ENCODE data around the gene ALMS1.
"Not testable (repeated sequence)": the region's sequence is repeated elsewhere in the genome, so short reads cannot be mapped to it uniquely, and the experiment has no call there.

Gene ALMS1

DNA sequence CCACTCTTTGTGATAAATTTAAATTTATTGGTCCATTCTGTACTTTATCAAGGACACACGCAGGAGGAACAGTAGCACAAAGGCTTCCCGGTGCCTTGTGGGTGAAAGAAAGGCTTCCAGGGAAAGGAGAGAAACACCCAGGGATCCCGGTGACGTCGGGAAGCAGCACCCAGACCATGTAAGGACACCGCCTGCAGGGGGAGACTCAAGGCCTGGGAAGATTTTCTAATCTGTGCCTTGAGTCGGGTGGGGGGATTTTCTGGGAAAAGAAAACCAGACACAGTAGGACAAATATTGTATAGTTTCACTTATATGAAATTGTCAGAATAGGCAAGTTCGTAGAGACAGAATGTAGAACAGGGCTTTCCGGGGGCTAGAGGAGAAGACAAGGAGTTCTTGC is 239.0 kb downstream of the ALMS1 start:
- DNase-seq (ENCODE audit: low spot score) = not testable (repeated sequence)

- DNase-seq (ENCODE audit: low spot score) = not testable (repeated sequence)
These were observed 240.6 kb downstream of the ALMS1 start for GRCh38 chr2:73626237-73626636.

- DNase-seq (ENCODE audit: low spot score) = not testable (repeated sequence)
These were observed 242.9 kb downstream of the ALMS1 start for GRCh38 chr2:73628493-73628892.

- peak; percentile 26 for DNase-seq (ENCODE audit: low spot score)
These were observed 245.1 kb downstream of the ALMS1 start for GRCh38 chr2:73630662-73631266.

DNA sequence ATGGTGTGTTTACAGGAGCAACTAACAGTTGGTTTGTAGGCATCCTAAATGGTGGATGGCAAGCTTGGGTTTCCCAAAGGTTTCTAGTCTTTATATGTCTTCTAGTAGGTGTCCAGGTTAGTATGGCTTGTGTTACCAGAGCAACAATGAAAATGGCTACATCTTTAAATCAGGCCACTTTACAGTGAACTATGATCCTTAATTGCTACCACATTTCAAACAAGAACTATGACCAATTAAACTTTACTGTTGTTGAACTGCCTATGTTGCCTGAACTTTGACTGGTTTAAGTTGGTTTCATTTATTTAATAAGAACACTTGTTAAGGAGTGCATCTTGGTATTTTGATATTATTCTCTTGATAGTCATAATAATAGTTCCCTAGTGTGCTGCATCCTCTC is 251.3 kb downstream of the ALMS1 start:
- not testable (repeated sequence) for DNase-seq (ENCODE audit: low spot score)

- DNase-seq (ENCODE audit: low spot score) = no peak
These were observed 252.8 kb downstream of the ALMS1 start for GRCh38 chr2:73638429-73638828.

DNA sequence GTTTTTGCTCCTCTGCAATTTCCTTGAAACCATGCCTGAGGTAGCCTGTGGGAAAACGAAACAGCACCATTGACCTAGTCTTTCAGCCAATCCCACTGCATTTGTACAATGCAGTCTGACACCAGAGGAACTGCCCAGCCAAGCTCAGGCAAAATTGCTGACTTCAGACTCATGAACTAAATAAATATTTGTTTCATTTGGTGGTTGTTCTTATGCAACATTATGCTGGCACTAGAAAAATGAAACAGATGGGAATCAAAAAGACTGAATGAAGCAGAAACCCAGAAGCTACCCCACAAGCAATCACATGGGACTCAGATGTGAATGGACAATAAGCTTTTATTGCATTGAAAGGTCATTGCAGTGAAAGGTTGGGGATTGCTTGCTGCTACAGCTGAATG is 254.9 kb downstream of the ALMS1 start:
- DNase-seq (ENCODE audit: low spot score) = no peak

DNA sequence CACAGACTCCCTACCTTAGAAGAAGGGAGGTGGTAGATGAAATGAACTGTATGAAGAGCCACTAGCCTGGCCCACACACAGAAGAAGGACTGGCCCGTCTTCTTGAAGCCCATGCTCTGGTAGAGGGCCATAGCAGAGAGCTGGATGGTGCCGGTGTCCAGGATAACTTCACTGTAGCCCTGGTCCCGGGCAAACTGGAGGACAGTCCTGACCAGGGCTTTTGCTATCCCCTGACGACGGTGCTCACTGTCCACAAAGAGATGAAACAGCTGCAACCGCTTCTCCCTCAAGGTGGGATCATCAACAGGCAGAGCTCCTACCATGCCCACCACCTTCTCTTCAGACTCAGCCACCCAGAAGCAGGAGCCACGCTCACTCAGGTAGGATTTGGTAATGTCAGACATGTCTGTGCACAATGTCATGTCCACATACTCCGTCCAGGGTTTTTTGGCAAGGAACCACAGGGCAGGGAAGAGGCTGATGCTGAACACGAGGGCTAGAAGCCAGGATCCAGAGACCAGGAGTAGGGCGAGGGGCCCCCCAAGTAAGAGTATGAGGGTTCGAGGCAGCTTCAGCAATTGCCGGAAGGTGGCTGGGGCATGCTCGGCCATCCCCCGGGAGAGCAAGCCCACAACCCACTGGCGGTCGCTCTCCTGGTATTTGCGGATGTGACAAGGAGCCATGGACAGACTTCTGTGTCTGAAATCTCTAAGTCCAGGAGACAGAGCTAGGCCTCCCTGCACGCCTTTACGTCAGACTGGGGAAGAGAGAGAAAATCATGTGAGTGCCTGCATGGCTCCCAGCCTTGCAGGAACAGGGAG is 255.5 kb downstream of the ALMS1 start:
- DNase-seq (ENCODE audit: low spot score) = no peak

- no peak for DNase-seq (ENCODE audit: low spot score)
These were observed 256.1 kb downstream of the ALMS1 start for GRCh38 chr2:73641767-73642062.

DNA sequence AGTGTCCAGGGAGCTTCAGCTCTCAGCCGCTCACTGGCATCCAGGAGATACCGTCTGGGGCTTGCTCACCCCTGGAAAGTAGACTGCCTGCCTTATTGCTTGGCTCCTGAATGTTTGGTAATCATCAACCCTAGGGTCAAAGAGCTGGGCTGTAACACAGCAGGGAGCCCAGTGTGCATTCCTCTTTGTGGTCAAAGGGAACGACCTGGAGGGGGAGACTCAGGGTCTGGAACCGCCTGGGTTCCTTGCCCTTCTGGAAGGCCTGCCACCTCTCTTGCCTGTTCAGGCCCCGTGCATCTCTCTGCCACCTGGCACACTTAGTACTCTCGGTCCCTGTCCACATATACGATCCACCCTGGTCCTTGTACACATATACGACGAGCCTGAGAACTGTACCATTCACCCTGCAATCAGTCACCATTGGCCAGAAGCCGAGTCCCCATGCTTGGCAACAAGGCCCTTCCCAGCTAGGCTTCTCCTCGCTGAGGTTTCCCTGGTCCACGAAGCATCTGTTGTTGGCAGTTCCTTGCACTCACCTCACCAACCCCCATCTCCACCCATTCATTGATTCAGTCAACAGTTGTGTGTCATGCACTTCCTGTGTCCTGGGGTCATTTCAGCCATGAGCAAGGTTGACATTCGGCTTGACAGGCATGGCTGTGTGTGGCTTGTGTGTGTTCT is 256.8 kb downstream of the ALMS1 start, which contains the start of gene NAT8:
Gene NAT8 (minus strand): TSS at position 85 of the 681 bp plus-strand sequence. CDS start 794 bp downstream, outside the sequence.
- DNase-seq (ENCODE audit: low spot score) = no peak

- DNase-seq (ENCODE audit: low spot score) = not testable (repeated sequence)
These were observed 262.1 kb downstream of the ALMS1 start for GRCh38 chr2:73647690-73648089.

DNA sequence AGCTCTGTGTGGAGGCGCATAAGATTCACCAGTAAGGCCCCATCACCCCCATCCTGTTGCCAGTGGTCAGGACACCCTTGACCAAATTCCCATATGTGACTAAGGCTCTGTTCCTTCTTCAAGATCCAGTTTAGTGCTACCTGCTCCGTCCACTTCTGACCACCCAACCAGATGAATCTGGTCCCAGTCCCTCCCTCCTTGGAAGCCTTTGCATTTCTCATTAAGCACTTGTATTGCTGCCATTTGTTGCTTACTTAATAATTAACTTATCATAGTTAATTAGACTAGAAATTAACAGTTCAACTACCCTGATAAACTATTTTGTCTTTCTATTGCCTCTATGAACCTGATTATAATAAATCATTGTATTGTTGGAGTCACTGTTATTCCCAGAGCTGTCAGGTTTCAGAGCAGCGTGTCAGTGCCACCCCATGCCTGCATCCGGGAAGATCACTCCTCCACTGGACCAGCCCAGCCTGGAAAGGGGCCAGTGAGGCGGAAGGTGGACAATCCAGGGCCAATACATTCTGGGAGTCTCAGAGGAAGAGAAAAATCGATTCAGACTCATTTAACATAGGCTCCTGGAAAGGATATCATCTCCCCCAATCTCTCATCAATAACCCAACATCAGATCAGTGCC is 266.1 kb downstream of the ALMS1 start:
- no peak for DNase-seq (ENCODE audit: low spot score)

DNA sequence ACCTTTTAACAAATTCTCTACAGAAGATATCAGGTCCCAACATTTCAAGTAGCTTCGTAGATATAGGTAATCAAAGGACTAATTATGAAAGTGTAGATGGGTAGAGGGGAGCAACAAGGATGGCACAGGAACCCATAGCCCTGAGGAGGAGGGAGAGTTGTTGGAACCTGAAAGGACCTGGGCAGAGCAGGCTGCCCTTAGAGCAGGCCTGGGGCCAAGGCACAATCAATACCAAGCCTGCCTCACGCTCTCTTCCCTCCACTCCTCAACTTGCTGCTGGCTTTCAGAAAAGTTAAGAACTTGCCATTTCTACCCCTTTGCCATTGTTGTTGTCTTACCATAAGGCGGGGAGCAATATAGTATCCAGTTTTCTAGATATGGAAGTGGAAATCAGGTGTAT is 266.7 kb downstream of the ALMS1 start:
- no peak for DNase-seq (ENCODE audit: low spot score)

DNA sequence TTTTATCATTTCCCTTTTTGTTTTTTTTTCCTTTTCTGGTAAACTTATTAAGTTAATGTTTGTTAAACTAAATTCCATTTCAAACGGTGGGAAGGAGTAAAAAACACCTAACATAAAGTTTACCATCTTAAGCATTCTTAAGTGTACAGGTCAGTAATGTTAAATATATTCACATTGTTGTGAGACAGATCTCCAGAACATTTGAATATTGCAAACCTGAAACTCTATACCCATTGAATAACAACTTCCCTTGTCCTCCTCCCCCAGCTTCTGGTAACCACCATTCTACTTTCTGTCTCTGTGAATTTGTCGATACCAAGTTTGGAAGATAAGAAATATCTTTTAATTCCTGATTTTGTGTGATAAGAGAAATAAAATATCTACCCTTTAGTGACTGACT is 268.5 kb downstream of the ALMS1 start:
- DNase-seq (ENCODE audit: low spot score) = no peak

Measured in RKO (cell line).